ENCODE data around the gene STK38. TPM values are rescaled to one million over a fixed set of nuclear protein-coding genes. Genes with fewer than 3 reads are reported as not detected.

STK38 gene
- total RNA-seq, 1 donor from 2014 or later, result 31.9 TPM

DNA sequence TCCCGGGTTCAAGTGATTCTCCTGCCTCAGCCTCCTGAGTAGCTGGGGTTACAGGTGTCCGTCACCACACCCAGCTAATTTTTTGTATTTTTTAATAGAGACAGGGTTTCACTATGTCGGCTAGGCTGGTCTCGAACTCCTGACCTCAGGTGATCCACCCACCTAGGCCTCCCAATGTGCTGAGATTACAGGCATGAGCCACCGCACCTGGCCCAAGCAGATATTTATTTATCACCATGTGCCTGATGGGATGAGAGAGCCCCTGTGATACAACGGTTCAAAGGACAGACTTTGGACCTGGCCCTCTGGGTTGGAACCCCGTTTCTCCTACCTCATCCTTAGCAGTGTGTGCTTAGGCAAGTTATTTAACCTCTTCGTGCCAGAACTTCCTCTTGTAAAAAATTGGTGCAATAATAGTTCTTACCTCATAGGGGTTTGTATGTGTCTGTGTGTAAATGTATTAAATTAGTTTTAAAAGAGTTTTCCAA, 19.2 kb upstream of the STK38 start:
- Histone ChIP-seq H3K9me3 (no peaks in the 10 kb centered on the region), H3K4me3 (no peak overlapping the region), H3K36me3 (no peaks in the 10 kb centered on the region), H3K4me1 (no peaks in the 10 kb centered on the region), H3K27me3 (no peaks in the 10 kb centered on the region), H3K27ac (no peak overlapping the region)
- intact Hi-C loops (cut with DNase I), result no loop called here
- no peak for TF ChIP-seq POLR2A (IDR thresholded peaks at IDR 0.05)
- TF ChIP-seq, protein P1, sequence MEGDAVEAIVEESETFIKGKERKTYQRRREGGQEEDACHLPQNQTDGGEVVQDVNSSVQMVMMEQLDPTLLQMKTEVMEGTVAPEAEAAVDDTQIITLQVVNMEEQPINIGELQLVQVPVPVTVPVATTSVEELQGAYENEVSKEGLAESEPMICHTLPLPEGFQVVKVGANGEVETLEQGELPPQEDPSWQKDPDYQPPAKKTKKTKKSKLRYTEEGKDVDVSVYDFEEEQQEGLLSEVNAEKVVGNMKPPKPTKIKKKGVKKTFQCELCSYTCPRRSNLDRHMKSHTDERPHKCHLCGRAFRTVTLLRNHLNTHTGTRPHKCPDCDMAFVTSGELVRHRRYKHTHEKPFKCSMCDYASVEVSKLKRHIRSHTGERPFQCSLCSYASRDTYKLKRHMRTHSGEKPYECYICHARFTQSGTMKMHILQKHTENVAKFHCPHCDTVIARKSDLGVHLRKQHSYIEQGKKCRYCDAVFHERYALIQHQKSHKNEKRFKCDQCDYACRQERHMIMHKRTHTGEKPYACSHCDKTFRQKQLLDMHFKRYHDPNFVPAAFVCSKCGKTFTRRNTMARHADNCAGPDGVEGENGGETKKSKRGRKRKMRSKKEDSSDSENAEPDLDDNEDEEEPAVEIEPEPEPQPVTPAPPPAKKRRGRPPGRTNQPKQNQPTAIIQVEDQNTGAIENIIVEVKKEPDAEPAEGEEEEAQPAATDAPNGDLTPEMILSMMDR (IDR thresholded peaks at IDR 0.05), result no peak
- TF ChIP-seq POLR2AphosphoS5 (IDR thresholded peaks at IDR 0.05; ENCODE audit: insufficient read depth in 1 of 2, low read depth in 1 of 2), result no peak
- no peak for DNase-seq (ENCODE audit: extremely low spot score in 2 of 2)

DNA sequence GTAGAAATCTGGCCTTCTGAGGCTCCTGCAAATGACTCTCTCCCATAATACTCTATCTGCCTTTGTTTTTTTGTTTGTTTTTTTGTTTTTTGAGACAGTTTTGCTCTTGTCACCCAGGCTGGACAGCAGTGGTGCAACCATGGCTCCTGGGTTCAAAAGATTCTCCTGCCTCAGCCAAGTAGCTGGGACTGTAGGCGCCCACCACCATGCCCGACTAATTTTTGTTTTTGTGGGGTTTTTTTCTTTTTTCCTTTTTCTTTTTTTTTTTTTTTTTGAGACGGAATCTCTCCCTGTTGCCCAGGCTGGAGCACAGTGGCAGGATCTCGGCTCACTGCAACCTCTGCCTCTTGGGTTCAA, 16.6 kb upstream of the STK38 start:
- TF ChIP-seq POLR2A (IDR thresholded peaks at IDR 0.05), result no peak
- no peak for TF ChIP-seq POLR2AphosphoS5 (IDR thresholded peaks at IDR 0.05; ENCODE audit: insufficient read depth in 1 of 2, low read depth in 1 of 2)
- TF ChIP-seq, protein P1 (IDR thresholded peaks at IDR 0.05), result no peak
- Histone ChIP-seq H3K36me3 (no peaks in the 10 kb centered on the region), H3K4me1 (no peaks in the 10 kb centered on the region), H3K27me3 (no peaks in the 10 kb centered on the region), H3K27ac (no peak overlapping the region), H3K4me3 (no peak overlapping the region), H3K9me3 (no peaks in the 10 kb centered on the region)
- no peak for DNase-seq (ENCODE audit: extremely low spot score in 2 of 2)
- intact Hi-C loops (cut with DNase I), result no loop called here

DNA sequence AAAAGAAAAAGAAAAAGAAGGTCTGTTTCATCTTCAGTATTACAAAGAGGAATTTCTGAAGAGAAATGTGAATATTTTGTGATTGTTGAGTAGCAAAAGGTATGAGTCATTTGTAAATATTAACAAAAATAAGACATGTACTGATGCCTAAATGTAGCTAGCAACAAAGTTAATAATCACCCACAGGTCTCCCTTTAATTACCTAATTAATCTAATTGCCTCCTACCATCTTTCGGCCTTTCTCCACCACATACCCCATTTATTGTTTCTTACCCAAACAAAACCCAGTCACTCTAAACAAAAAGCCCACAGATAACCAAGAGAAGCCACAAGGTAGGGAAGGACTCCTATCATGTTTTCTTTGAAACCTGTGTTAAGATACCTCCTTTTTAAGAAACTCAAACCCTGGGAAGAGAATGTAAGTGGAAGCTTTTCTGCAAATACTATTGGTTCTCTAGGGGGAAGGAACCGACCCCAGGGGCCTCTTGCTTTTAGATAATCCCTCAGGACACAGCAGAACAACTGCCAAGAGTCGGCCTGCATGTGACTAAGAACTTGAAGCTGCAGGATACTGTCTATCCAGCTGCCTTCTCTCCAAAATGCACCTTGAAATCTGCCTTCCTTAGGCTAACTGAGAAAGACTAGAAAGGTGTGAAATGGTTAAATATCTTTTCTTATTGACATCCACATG, 16.1 kb upstream of the STK38 start:
- H3K27ac ChIP-seq, result no peak overlapping the region
- intact Hi-C loops (cut with DNase I), result no loop called here

DNA sequence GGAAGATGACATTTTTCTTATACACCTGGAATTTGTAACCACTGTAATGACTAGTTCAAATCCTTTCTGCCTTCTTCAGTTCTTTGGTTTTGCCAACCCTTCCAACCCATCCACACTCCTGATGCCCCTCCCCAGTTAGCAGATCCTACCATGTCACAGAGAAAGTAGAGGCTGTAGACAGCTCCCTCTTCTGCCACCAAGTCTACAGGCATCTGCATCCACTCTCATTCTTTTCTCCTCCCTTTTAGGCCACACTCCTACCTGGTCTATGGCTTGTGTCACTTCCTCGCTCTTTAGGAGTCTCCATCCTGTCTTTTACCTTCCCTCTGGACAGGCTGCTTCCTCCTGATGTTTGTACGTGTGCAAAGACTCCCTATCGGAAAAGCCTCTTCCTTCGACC, 13.5 kb upstream of the STK38 start:
- intact Hi-C loops (cut with DNase I), result no loop called here
- no peaks in the 10 kb centered on the region for H3K4me1 ChIP-seq
- no peak for TF ChIP-seq POLR2A (IDR thresholded peaks at IDR 0.05)
- TF ChIP-seq, protein P1 (IDR thresholded peaks at IDR 0.05), result no peak
- TF ChIP-seq POLR2AphosphoS5 (IDR thresholded peaks at IDR 0.05; ENCODE audit: insufficient read depth in 1 of 2, low read depth in 1 of 2), result no peak
- no peak overlapping the region for H3K4me3 ChIP-seq
- no peak for DNase-seq (ENCODE audit: extremely low spot score in 2 of 2)
- H3K9me3 ChIP-seq, result no peaks in the 10 kb centered on the region
- H3K36me3 ChIP-seq, result no peaks in the 10 kb centered on the region
- no peaks in the 10 kb centered on the region for H3K27me3 ChIP-seq
- no peak overlapping the region for H3K27ac ChIP-seq

More for the DNA sequence above, 16.1 kb upstream of the STK38 start:
- H3K9me3 ChIP-seq, result no peaks in the 10 kb centered on the region
- no peaks in the 10 kb centered on the region for H3K4me1 ChIP-seq
- TF ChIP-seq POLR2AphosphoS5 (IDR thresholded peaks at IDR 0.05; ENCODE audit: insufficient read depth in 1 of 2, low read depth in 1 of 2) (no peak), POLR2A (IDR thresholded peaks at IDR 0.05) (no peak)
- TF ChIP-seq, protein P1 (IDR thresholded peaks at IDR 0.05), result no peak
- H3K27me3 ChIP-seq, result no peaks in the 10 kb centered on the region
- no peak overlapping the region for H3K4me3 ChIP-seq
- DNase-seq (ENCODE audit: extremely low spot score in 2 of 2), result no peak
- H3K36me3 ChIP-seq, result no peaks in the 10 kb centered on the region

DNA sequence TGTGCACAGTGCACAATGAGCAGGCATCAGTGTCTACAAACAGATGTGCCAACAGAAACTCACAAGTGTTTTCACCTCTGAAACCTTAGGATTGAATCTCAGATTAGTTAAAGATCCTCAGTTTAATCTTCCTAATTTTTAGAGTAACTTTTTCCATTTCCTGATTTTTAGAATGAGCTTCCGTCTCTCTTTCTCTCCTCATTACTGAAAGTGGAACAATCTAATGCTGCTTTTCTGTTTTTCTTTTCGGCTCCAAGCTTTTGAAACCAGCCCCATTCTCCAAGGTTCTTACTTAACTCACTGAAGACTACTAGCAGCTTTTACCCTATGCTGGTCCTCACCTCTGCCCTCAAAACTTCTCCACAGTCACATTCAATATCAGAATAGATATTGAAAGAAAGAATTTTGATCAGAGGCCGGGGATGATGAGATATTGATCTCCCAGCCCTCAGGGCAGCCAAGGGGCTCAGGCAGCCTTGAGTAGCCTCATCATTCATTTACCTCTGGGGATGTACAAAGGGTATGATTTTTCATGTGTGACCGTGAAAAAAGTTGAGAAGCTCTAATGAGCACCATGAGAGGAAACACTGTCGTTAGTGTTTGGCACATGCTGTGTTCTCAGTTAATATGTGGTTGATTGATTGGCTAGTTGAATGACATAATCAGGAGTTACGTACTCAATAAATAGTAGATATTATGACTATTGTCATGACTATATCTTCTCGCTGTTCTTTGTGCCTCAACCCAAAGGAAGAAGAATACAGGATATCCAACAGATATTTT, 11.9 kb upstream of the STK38 start:
- intact Hi-C loops (cut with DNase I), result no loop called here
- TF ChIP-seq POLR2A (IDR thresholded peaks at IDR 0.05), result no peak
- TF ChIP-seq, protein P1 (IDR thresholded peaks at IDR 0.05), result no peak
- TF ChIP-seq POLR2AphosphoS5 (IDR thresholded peaks at IDR 0.05; ENCODE audit: insufficient read depth in 1 of 2, low read depth in 1 of 2), result no peak
- no peak overlapping the region for H3K4me3 ChIP-seq

More for the DNA sequence above, 11.9 kb upstream of the STK38 start:
- Histone ChIP-seq H3K36me3 (no peaks in the 10 kb centered on the region), H3K4me1 (no peaks in the 10 kb centered on the region), H3K27me3 (no peaks in the 10 kb centered on the region), H3K27ac (no peak overlapping the region), H3K9me3 (no peaks in the 10 kb centered on the region)
- DNase-seq (ENCODE audit: extremely low spot score in 2 of 2), result no peak

All from vagina (tissue), 2 donors.